Osteocyte (in vitro differentiated cells): ENCODE data around the gene CCDC192. TPM values are rescaled to one million over a fixed set of nuclear protein-coding genes. Genes with fewer than 3 reads are reported as not detected.

Experiments used
- DNase-seq: peaks from one replicate; pipeline ENCODE4 v3.0.0; 2021; ENCODE audit warnings: mixed read lengths; ENCODE audit not compliant: unreplicated experiment; ENCODE audit errors: extremely low spot score
- H3K27ac Mint-ChIP-seq: one replicate; pipeline ENCODE4 v1.8.0; 2021; ENCODE audit warnings: mild to moderate bottlenecking, mixed read lengths; ENCODE audit not compliant: unreplicated experiment
- H3K27me3 Mint-ChIP-seq: one replicate; pipeline ENCODE4 v1.8.0; 2021; ENCODE audit warnings: mixed read lengths; ENCODE audit not compliant: unreplicated experiment
- H3K36me3 Mint-ChIP-seq: one replicate; pipeline ENCODE4 v1.8.0; 2021; ENCODE audit warnings: mixed read lengths; ENCODE audit not compliant: unreplicated experiment
- H3K4me1 Mint-ChIP-seq: one replicate; pipeline ENCODE4 v1.8.0; 2021; ENCODE audit warnings: mixed read lengths; ENCODE audit not compliant: unreplicated experiment
- H3K4me3 Mint-ChIP-seq: one replicate; pipeline ENCODE4 v1.8.0; 2021; ENCODE audit warnings: mild to moderate bottlenecking, moderate library complexity, mixed read lengths; ENCODE audit not compliant: unreplicated experiment
- H3K9me3 Mint-ChIP-seq: one replicate; pipeline ENCODE4 v1.8.0; 2021; ENCODE audit warnings: mixed read lengths; ENCODE audit not compliant: unreplicated experiment
- total RNA-seq: library from RNA; stranded (reverse); gene quantifications from 2 replicates; pipeline ENCODE4 v1.2.1, GENCODE V29; 2021
- TF ChIP-seq, protein P1 (sequence below): fragments of 200-600 bp; sonication (generic); IDR thresholded peaks from 2 replicates; pipeline ENCODE4 v1.5.0; 2021; ENCODE audit warnings: antibody characterized with exemption, mild to moderate bottlenecking, moderate library complexity

Gene CCDC192
- total RNA-seq, 1 donor from 2014 or later, result not detected

DNA sequence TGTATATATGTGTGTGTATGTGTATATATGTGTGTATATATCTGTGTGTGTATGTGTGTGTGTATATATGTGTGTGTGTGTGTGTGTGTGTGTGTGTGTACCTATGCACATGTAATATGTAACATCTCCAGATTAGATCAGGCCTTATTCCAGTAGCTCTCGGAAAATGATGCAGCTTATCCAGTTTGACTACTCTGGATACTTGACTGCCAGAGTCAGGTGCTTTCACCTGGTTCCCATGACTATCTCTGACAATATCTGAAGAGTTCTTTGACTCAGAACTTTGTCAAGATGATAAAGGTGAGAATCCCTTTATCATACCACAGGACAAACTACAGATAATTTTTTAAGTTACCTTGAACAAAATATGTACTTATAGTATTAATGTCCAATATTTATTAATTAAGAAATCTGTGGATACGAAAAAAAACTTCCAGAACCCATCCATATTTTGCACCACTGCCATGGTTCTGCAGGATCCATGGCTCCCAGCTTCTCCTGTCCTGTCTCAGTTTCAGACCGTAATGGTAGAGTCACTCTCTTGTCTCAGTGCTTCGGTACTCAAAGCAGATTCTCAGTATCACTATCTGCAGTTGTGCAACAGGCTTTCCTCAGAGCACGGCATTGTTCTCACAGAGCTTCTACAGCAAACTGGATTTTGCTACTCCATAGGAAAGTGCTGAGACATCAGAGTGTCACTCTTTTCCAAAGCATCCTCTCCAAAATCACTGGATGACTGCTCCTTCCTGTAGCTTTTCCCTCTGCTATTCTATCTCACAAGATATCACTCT is 216.0 kb downstream of the CCDC192 start:
- no peak overlapping the region for H3K27ac Mint-ChIP-seq
- peaks cover 21% of the 10 kb centered on the region for H3K4me1 Mint-ChIP-seq
- no peak for DNase-seq
- TF ChIP-seq, protein P1, sequence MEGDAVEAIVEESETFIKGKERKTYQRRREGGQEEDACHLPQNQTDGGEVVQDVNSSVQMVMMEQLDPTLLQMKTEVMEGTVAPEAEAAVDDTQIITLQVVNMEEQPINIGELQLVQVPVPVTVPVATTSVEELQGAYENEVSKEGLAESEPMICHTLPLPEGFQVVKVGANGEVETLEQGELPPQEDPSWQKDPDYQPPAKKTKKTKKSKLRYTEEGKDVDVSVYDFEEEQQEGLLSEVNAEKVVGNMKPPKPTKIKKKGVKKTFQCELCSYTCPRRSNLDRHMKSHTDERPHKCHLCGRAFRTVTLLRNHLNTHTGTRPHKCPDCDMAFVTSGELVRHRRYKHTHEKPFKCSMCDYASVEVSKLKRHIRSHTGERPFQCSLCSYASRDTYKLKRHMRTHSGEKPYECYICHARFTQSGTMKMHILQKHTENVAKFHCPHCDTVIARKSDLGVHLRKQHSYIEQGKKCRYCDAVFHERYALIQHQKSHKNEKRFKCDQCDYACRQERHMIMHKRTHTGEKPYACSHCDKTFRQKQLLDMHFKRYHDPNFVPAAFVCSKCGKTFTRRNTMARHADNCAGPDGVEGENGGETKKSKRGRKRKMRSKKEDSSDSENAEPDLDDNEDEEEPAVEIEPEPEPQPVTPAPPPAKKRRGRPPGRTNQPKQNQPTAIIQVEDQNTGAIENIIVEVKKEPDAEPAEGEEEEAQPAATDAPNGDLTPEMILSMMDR, result no peak
- H3K36me3 Mint-ChIP-seq, result no peaks in the 10 kb centered on the region
- no peak overlapping the region for H3K4me3 Mint-ChIP-seq
- H3K27me3 Mint-ChIP-seq, result no peaks in the 10 kb centered on the region
- H3K9me3 Mint-ChIP-seq, result no peaks in the 10 kb centered on the region

DNA sequence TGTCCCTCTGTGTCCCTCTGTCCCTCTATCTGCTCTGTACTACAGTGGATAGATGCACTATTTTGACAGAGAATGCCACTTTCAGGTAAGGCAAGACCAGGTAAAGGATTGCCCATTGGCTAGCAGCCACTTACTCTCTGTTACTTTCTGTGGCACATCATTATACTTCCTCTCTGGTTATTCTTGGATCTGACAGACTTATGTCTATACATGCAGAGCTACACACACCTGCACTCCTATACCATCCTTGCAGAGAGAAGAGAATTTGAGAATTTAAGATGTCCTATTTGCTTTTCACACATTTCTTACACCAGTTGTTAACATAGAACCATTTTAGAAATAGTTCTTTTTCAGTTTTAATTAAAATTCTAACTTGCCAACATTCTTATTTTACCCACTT is 216.6 kb downstream of the CCDC192 start:
- Mint-ChIP-seq H3K4me1 (peaks cover 27% of the 10 kb centered on the region), H3K4me3 (no peak overlapping the region), H3K9me3 (no peaks in the 10 kb centered on the region), H3K36me3 (no peaks in the 10 kb centered on the region), H3K27me3 (no peaks in the 10 kb centered on the region), H3K27ac (no peak overlapping the region)
- TF ChIP-seq, protein P1, result no peak
- DNase-seq, result no peak

DNA sequence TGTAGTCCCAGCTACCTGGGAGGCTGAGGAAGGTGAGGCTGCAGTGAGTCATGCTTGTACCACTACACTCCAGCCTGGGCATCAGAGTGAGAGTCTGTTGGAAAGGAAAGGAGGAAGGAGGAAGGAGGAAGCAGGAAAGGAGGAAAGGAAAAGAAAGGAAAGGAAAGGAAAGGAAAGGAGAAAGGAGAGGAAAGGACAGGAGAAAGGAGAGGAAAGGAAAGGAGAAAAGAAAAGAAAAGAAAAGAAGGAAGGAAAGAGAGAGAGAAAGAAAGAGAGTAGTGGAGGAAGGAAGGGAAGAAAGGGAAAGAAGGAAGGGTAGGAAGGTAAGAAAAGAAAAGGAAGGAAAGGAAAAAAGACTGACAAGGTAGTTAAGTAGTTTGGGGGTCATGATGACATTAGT is 217.7 kb downstream of the CCDC192 start:
- DNase-seq, result no peak
- TF ChIP-seq, protein P1, result no peak
- H3K27ac Mint-ChIP-seq, result no peak overlapping the region
- no peak overlapping the region for H3K4me3 Mint-ChIP-seq
- no peaks in the 10 kb centered on the region for H3K27me3 Mint-ChIP-seq
- H3K36me3 Mint-ChIP-seq, result no peaks in the 10 kb centered on the region
- H3K4me1 Mint-ChIP-seq, result peaks cover 37% of the 10 kb centered on the region
- H3K9me3 Mint-ChIP-seq, result no peaks in the 10 kb centered on the region

GRCh38 chr5:127922603-127923002 is 219.4 kb downstream of the CCDC192 start:
- peaks cover 5% of the 10 kb centered on the region for H3K9me3 Mint-ChIP-seq
- TF ChIP-seq, protein P1, result no peak
- no peak overlapping the region for H3K27ac Mint-ChIP-seq
- peaks cover 34% of the 10 kb centered on the region for H3K4me1 Mint-ChIP-seq
- no peaks in the 10 kb centered on the region for H3K36me3 Mint-ChIP-seq
- no peak for DNase-seq
- no peaks in the 10 kb centered on the region for H3K27me3 Mint-ChIP-seq
- no peak overlapping the region for H3K4me3 Mint-ChIP-seq

DNA sequence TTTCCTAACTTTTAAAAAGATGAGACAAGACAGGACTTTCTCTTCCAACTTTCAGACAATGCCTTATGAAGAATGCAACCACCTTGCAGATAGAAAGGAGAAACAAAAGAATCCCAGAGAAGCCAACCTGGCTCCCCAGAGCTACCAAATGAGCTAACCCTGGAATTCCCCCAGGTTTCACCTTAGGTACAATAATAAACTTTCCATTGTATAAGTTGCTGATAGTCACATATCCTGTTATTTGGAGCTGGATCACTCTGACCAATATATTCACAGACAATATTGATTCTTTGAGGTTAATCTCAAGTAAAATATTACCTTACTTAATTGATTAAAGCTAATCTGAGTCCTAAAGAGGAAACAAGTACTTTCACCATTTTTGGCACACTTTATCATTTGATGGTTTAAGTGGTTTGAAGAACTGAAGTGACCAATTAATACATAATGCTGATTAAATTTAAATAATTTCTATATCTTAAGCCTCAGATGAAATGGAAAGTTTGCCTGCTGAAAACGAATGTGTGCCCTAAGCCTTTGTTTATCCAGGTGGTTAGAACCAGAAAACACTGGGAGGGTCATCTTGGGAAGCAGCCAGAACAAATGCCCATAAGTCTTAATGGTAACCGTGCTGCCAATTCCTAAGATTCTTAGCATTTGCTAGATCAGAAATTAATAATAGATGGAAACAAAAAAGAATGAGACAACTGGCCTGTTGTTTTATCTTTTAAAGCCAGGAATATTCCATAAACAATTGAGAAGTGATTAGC is 220.8 kb downstream of the CCDC192 start:
- Mint-ChIP-seq H3K9me3 (peaks cover 9% of the 10 kb centered on the region), H3K4me1 (peaks cover 34% of the 10 kb centered on the region), H3K27me3 (no peaks in the 10 kb centered on the region), H3K4me3 (no peak overlapping the region), H3K36me3 (no peaks in the 10 kb centered on the region), H3K27ac (peak overlapping the region; percentile 29)
- no peak for DNase-seq
- TF ChIP-seq, protein P1, result no peak
